Fibroblast of skin of left quadriceps (primary cell): ENCODE data around the gene SEC16A.
"Not testable (repeated sequence)": the region's sequence is repeated elsewhere in the genome, so short reads cannot be mapped to it uniquely, and the experiment has no call there.

ENCODE experiments used
- DNase-seq, 2 experiments: peaks; one replicate each; pipeline ENCODE4 v3.0.0-alpha.2; 2013; ENCODE audit warnings: low read depth in 2 of 2

The SEC16A gene

DNA sequence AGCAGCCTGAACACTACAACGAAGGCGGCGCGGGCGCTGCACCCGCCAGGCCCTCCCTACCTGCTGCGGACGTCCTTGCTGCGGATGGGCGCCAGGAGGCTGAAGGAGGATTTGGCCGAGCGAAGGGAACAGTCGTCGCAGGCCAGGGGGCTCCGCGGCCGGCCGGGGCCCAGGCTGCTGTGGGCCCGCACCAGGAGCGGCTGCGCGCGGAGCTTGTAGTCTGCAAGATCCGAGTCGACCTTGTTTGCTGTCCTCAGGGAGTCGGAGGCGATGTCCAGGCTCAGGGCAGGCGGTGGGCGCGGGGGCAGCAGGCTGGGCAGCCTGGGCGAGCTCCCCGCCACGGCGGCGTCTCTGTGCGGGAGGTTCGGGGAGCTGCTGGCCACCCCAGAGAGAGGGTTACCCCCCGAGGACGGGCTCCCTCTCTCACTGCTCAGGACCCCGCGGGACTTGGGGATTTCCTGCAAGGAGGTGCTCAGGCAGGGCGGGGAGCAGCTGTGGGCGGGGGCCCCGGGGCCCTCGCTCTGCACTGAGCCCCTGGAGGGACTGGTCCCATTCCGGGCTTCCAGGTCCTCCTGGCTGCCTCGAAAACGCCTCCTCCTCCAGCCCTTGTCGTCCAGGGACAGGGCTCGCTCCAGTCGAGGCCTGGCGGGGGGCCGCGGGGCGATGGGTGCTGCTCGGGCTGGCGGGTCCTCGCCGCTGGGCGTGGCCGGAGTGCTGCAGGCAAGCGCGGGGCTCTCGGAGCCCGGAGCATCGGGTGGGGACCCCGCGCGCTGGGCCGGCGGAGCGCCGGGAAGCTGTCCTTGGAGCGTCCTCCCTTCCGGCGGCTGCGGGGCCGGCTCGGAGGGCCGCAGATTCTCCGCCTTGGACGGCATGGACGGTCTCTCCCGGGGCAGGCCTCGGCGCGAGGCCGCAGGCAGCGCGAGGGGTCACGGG is 44.0 kb downstream of the SEC16A start:
- DNase-seq = no peak

DNA sequence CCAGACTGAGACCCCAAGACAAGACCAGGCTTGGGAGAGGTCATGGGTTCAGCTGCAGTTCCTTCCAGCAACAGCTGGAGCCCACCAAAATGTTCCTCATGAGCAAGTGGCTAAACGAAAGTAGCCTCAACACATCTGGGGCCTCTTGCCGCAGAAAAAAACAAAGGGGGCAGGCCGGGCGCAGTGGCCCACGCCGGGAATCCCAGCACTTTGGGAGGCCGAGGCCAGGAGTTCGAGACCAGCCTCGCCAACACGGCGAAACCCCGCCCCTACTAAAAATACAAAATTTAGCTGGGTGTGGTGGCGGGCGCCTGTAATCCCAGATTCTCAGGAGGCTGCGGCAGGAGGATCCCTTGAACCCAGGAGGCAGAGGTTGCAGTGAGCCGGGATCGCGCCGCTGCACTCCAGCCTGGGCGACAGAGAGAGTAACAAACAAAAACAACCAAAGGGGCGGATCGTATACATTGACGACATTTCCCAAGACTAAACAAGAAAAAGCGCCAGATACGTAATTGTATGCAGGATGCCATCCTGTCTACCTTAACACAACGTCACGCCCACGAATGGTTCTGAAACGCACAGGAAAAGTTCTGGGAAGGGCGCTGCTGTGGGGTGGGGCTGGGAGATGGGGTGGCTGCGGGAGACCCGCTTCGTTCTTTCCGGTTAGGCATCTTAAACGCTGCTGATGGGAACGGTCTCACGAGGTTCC is 44.8 kb downstream of the SEC16A start:
- no peak for DNase-seq

DNA sequence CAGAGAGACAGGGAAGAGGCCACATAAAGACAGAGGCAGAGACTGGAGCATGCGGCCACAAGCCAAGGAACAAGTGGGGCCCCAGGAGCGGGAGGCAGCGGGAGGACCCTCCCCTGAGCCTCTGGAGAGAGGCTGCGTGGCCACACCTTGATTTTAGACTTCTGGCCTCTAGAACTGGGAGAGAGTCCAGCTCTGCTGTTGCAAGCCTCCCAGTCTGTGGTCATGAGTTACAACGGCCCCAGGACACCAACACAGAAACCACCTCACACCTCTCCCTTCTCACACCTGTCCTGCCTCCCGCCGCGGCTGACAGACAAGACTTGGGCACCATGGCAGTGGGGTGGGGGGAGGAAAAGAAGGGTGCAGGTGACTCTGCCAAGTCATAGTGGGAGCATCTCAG is 45.4 kb downstream of the SEC16A start:
- no peak for DNase-seq

- DNase-seq = no peak
Measured at GRCh38 chr9:136436055-136436634, 46.7 kb downstream of the SEC16A start.

- DNase-seq = no peak
Measured at GRCh38 chr9:136434580-136435169, 48.2 kb downstream of the SEC16A start.

- no peak for DNase-seq
Measured at GRCh38 chr9:136433849-136434579, 48.8 kb downstream of the SEC16A start.

- no peak for DNase-seq
Measured at GRCh38 chr9:136433043-136433715, 49.7 kb downstream of the SEC16A start.

- no peak for DNase-seq
Measured at GRCh38 chr9:136432591-136432990, 50.2 kb downstream of the SEC16A start.

DNA sequence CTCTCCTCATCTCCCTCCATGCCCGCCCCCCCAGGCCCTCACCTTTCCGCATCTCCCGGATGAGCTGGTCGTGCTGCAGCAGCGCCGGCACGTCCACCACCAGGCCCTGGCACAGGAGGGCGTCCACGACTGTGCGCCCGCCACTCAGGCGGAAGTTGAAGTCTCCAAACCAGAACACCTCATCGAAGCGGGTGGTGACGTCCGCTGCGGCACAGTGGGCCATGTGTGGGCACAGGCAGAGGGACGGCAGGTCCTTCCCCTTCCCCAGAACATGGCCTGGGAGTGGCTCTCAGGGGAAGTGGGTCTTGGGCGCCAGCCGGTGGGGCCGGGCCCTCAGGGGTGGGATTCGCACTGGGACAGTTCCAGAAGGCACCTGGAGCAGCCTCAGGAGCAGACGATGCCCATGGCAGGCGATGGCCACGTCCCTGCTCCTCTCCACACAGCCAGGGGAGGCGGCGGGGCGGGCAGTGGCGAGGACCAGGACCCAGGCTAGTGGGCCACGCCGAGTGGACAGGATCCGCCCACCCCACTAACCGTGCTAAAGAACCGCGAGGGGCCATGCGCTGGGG is 51.0 kb downstream of the SEC16A start:
- DNase-seq = no peak

- no peak for DNase-seq
Measured at GRCh38 chr9:136430588-136431234, 52.1 kb downstream of the SEC16A start.

DNA sequence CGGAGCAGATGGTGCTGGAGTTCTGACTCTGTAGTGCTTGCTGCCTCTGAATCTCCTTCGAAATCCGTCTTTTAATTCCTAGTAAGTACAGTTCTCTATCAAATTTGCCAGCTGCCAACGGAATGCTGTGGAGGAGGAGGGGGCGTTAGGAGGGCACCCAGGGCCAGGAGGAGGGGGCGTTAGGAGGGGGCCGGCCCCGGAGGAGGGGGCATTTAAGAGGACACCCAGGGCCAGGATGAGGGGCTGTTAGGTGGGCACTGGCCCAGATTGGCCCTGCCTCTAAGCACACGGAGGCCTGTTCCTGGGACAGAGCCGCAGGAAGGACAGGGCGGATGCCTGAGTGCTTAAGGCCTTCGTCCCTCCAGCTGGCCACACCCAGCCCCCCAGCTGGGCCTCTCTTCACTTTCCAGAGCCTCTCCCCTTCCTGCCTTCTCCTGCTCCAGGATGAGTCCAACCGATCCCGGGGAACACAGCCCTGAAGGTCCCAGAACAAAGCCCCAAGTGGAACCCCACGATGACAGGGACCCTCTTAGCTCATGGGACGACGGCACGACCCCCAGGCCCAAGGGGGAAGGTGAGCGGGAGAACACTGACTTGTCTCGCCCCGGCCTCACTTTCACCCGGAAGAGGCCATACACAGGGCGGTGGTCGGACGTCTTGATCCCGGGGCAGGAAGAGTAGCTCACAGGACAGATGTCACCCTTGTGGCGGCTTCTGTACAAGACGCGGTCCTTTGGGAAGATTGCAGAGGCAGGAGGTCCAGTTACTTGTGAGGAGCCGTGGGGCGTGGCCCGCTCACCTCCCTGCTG is 53.0 kb downstream of the SEC16A start:
- no peak for DNase-seq

DNA sequence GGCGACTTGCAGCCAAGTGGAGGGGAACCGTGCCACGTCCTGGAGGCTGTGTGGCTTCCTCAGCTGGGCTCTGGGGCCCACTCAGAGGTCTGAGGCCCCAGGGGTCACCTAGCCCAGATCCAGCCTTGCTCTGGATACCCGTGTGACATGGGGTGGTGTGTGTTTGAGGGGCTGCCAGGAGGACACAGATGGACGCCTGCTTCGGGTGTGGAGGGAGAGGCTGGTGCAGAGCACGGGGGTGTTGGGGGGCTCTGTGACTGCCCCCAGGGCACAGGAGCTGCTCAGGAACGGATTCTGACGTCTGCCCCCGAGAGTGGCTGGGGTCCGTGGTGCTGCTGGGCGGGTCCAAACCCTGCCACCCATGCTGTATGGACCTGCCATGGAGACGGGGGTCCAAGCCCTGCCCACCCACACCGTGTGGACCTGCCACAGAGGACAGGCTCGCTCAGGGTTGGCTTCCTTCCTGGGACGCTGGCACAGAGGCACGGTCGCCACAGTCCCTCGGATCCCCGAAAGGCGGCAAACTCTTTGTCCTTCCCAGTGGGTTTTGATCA is 53.7 kb downstream of the SEC16A start:
- no peak for DNase-seq

DNA sequence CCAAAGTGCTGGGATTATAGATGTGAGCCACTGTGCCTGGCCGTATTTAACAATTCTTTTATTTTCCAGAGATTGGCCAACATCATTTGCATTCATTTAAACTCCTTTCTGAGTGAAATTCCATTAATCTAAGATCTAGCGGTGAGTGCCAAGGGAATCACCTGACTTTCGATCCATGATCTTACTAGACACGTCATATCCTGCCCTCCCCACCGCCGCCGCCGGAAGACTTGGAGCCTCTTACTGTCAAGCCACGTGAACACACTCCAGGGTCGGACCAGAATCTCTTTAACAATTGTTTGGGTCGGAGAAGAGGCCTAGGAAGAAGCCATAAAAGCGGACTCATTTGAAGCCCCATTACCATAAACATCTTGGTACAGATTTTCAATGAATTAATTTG is 56.1 kb downstream of the SEC16A start:
- no peak for DNase-seq

DNA sequence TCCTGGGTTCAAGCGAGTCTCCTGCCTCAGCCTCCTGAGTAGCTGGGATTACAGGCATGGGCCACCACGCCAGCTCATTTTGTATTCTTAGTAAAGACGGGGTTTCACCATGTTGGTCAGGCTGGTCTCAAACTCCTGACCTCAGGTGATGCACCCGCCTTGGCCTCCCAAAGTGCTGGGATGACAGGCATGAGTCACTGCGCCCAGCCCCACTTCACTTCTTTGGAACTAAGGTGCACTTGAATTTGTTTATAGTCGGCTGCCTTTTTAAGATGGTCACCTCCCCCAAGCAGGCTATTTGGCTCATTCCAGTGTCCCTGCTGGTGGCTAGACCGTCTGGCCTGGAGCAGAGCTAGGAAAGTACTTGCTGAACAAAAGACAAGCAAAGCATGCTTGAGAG is 57.5 kb downstream of the SEC16A start:
- DNase-seq = not testable (repeated sequence)

DNA sequence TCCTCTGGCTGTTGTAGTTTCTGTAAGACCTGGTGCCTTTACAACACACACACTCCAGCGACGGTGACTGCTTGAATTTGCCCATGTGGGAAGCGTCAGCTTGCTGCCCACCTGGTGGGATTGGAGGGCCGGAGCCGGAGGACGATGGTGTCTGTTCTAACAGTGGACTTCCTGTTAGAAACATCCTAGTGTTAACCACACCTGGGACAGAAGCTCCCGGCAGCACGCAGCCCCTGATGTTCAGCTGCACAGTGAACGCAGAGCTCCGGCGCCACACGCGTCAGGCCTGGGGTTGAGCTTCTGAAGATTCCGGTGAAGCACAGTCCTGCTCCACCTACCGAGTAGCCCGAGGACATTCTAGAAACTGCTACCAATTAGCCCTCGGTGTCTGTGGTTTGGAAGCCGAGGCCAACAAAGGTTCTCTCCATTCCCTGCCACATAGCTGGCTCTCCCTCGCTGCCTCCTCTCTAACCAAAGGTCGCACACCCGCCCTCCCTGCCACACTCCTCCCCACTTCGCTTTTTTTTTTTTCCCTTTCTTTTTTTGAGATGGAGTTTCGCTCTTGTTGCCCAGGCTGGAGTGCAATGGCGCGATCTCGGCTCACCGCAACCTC is 58.0 kb downstream of the SEC16A start:
- DNase-seq = no peak

- DNase-seq = no peak
Measured at GRCh38 chr9:136423432-136424146, 59.3 kb downstream of the SEC16A start.

GRCh38 chr9:136422876-136423275 is 60.0 kb downstream of the SEC16A start:
- no peak for DNase-seq

- no peak for DNase-seq
Measured at GRCh38 chr9:136421791-136422190, 61.0 kb downstream of the SEC16A start.
